IMR-90 (cell line): ENCODE measurements around the gene AKAP6. TPM values are rescaled to one million over a fixed set of nuclear protein-coding genes. Genes with fewer than 3 reads are reported as not detected.
A peak's percentile ranks its signal among the peaks of the same experiment; 100 is the strongest.

ENCODE experiments used
- ATAC-seq: fragments of 200-7000 bp; cut with Tn5 transposase; 2 replicates; pipeline ENCODE4 v1.9.1; 2020; ENCODE audit warnings: low read depth, mild to moderate bottlenecking, moderate library complexity
- BruUV-seq: library from RNA; stranded (reverse); fragments of 400-500 nt; replicated peaks from 2 replicates; lab custom pipeline; 2021; lab: Mats Ljungman, UMichigan
- CTCF ChIA-PET: fragments of 300-600 bp; formaldehyde crosslinking; extraction: SDS; loops from one replicate; lab custom pipeline; 2021; ENCODE audit warnings: antibody characterized with exemption; lab: Yijun Ruan, JAX
- POLR2A ChIA-PET: fragments of 300-600 bp; sonication (Branson Sonifier 250); formaldehyde crosslinking; loops from one replicate; lab custom pipeline; 2022; ENCODE audit warnings: antibody characterized with exemption; ENCODE audit not compliant: unreplicated experiment; lab: Charles Lee
- DNase-seq: peaks from one replicate; pipeline ENCODE4 v3.0.0; 2013
- H2AFZ ChIP-seq: replicated peaks from 2 replicates; pipeline ENCODE3; 2013; ENCODE audit warnings: low read length, mild to moderate bottlenecking; ENCODE audit not compliant: poor library complexity
- H2AK5ac ChIP-seq: 2 replicates; pipeline ENCODE4 v1.6.1; 2013; ENCODE audit warnings: low read depth, low read length, inconsistent platforms
- H2AK9ac ChIP-seq: replicated peaks from 2 replicates; pipeline ENCODE3; 2013; ENCODE audit warnings: mild to moderate bottlenecking, low read depth, low read length, moderate library complexity; ENCODE audit not compliant: poor library complexity
- H2BK120ac ChIP-seq: 2 replicates; pipeline ENCODE4 v1.6.1; 2013; ENCODE audit warnings: low read depth, low read length, inconsistent platforms
- H2BK15ac ChIP-seq: 3 replicates; pipeline ENCODE4 v1.6.1; 2013; ENCODE audit warnings: low read depth, low read length, inconsistent platforms
- H2BK20ac ChIP-seq: 2 replicates; pipeline ENCODE4 v1.6.1; 2013; ENCODE audit warnings: low read depth, mild to moderate bottlenecking, inconsistent platforms, low read length, moderate library complexity
- H2BK5ac ChIP-seq: 2 replicates; pipeline ENCODE4 v1.6.1; 2013; ENCODE audit warnings: mild to moderate bottlenecking, low read depth, low read length, inconsistent platforms; ENCODE audit not compliant: poor library complexity, severe bottlenecking
- H3K14ac ChIP-seq: replicated peaks from 2 replicates; pipeline ENCODE4 v1.6.1; 2013; ENCODE audit warnings: low read depth, low read length, inconsistent platforms
- H3K18ac ChIP-seq: 2 replicates; pipeline ENCODE4 v1.6.1; 2013; ENCODE audit warnings: low read depth, low read length, control low read depth
- H3K23ac ChIP-seq: 2 replicates; pipeline ENCODE4 v1.6.1; 2013; ENCODE audit warnings: low read depth, low read length, inconsistent platforms
- H3K27ac ChIP-seq: 2 replicates; pipeline ENCODE4 v1.5.1; 2013; ENCODE audit warnings: mild to moderate bottlenecking, control low read depth, low read length; ENCODE audit not compliant: insufficient read depth
- H3K27me3 ChIP-seq: 2 replicates; pipeline ENCODE4 v1.6.1; 2013; ENCODE audit warnings: low read length; ENCODE audit not compliant: control insufficient read depth, insufficient read depth
- H3K36me3 ChIP-seq: 2 replicates; pipeline ENCODE4 v1.6.1; 2013; ENCODE audit warnings: low read length, mixed read lengths; ENCODE audit not compliant: control insufficient read depth, insufficient read depth
- H3K4ac ChIP-seq: 2 replicates; pipeline ENCODE4 v1.6.1; 2013; ENCODE audit warnings: low read depth, low read length, inconsistent platforms
- H3K4me1 ChIP-seq: 2 replicates; pipeline ENCODE4 v1.6.1; 2013; ENCODE audit warnings: low read length, mixed read lengths; ENCODE audit not compliant: control insufficient read depth, insufficient read depth
- H3K4me2 ChIP-seq: 2 replicates; pipeline ENCODE4 v1.6.1; 2013; ENCODE audit warnings: low read depth, mild to moderate bottlenecking, control low read depth, low read length, moderate library complexity
- H3K4me3 ChIP-seq: 2 replicates; pipeline ENCODE4 v1.5.1; 2013; ENCODE audit warnings: low read depth, mild to moderate bottlenecking, control low read depth, low read length, moderate library complexity; ENCODE audit not compliant: insufficient read depth
- H3K56ac ChIP-seq: 2 replicates; pipeline ENCODE4 v1.6.1; 2013; ENCODE audit warnings: low read length, inconsistent platforms; ENCODE audit not compliant: insufficient read depth; ENCODE audit errors: extremely low read depth
- H3K79me1 ChIP-seq, 2 experiments: 2 replicates each; pipeline ENCODE4 v1.6.1; 2013; ENCODE audit warnings: low read length in 2 of 2, inconsistent platforms in 1 of 2, low read depth in 1 of 2
- H3K9ac ChIP-seq: 2 replicates; pipeline ENCODE4 v1.6.1; 2013; ENCODE audit warnings: low read depth, low read length, control low read depth
- H3K9me1 ChIP-seq: 2 replicates; pipeline ENCODE4 v1.6.1; 2013; ENCODE audit warnings: low read length, inconsistent platforms; ENCODE audit not compliant: insufficient read depth
- H3K9me3 ChIP-seq: 2 replicates; pipeline ENCODE4 v1.6.1; 2013; ENCODE audit warnings: low read length; ENCODE audit not compliant: control insufficient read depth, insufficient read depth
- H4K20me1 ChIP-seq: 2 replicates; pipeline ENCODE4 v1.6.1; 2013; ENCODE audit warnings: low read length, inconsistent platforms; ENCODE audit not compliant: insufficient read depth
- H4K5ac ChIP-seq: 2 replicates; pipeline ENCODE4 v1.6.1; 2013; ENCODE audit warnings: mild to moderate bottlenecking, low read depth, low read length, control low read depth
- H4K8ac ChIP-seq, 2 experiments: 2 replicates each; pipeline ENCODE4 v1.6.1; 2013; ENCODE audit warnings: low read depth in 2 of 2, low read length in 2 of 2, control low read depth in 1 of 2, inconsistent platforms in 1 of 2
- H4K91ac ChIP-seq: 2 replicates; pipeline ENCODE4 v1.6.1; 2013; ENCODE audit warnings: low read depth, low read length, inconsistent platforms; ENCODE audit not compliant: insufficient read depth
- CEBPB ChIP-seq: IDR thresholded peaks from 2 replicates; pipeline ENCODE4 v1.6.1; 2012; ENCODE audit warnings: low read depth, low read length, improper control_type of control experiment
- CTCF ChIP-seq: conservative IDR thresholded peaks from 2 replicates; pipeline ENCODE4 v1.5.1; 2012; ENCODE audit warnings: mild to moderate bottlenecking, low read depth, low read length, improper control_type of control experiment
- RAD21 ChIP-seq: IDR thresholded peaks from 2 replicates; pipeline ENCODE4 v1.6.1; 2012; ENCODE audit warnings: low read length, improper control_type of control experiment
- RCOR1 ChIP-seq: IDR thresholded peaks from 2 replicates; pipeline ENCODE4 v1.6.1; 2012; ENCODE audit warnings: mild to moderate bottlenecking, low read length, improper control_type of control experiment; ENCODE audit not compliant: insufficient replicate concordance
- RFX5 ChIP-seq: IDR thresholded peaks from 2 replicates; pipeline ENCODE4 v1.8.0; 2012; ENCODE audit warnings: low read depth, mild to moderate bottlenecking, low read length, moderate library complexity
- SMC3 ChIP-seq: fragments of 150-350 bp; IDR thresholded peaks from 2 replicates; pipeline ENCODE4 v1.6.1; 2016; ENCODE audit warnings: low read depth, mild to moderate bottlenecking, antibody characterized with exemption, low read length, moderate library complexity
- WGBS, 2 experiments: methylation state at CpG; one replicate each; pipeline versions ENCODE4 v1.1.5 to v1.1.7; 2013; ENCODE audit warnings: missing lambda C conversion rate in 2 of 2; ENCODE audit not compliant: insufficient read length in 1 of 2; ENCODE audit errors: extremely low coverage in 2 of 2; 5-methylcytosine and 5-hydroxymethylcytosine counted together
- dilution Hi-C: fragments of 300-500 bp; cut with HindIII; formaldehyde crosslinking; loops from one replicate; pipeline ENCODE4 v1.14.3; 2018; ENCODE audit warnings: low sequenced_read_pairs; ENCODE audit not compliant: unreplicated experiment
- in situ Hi-C: fragments of 300-500 bp; cut with MboI; formaldehyde crosslinking; loops from 3 replicates; pipeline ENCODE4 v1.14.3; 2019; ENCODE audit warnings: low sequenced_read_pairs, inconsistent platforms, mixed read lengths
- intact Hi-C: fragments of 100-400 bp; cut with micrococcal nuclease; formaldehyde crosslinking; loops from 2 replicates; pipeline ENCODE4 v1.10.0; 2022
- polyA plus RNA-seq, 3 experiments: library from polyadenylated mRNA; depleted of rRNA; stranded (reverse); fragments of >200 nt; gene quantifications; 2 replicates each; pipeline ENCODE4 v1.2.3, GENCODE V29; 2012; ENCODE audit warnings: low replicate concordance in 1 of 3
- total RNA-seq: library from RNA; depleted of rRNA; stranded (reverse); fragments of >200 nt; gene quantifications from 2 replicates; pipeline ENCODE4 v1.2.3, GENCODE V29; 2012

The AKAP6 gene
- total and polyA plus RNA-seq, 2 of the 4 experiments (the other 2 are of a cell fraction): 0.22 to 1.6 TPM

GRCh38 chr14:32469388-32470160 lies 140.5 kb downstream of the AKAP6 start:
- peak overlapping the region; percentile 12; the same call in 1 of the 2 replicates for H3K27ac ChIP-seq
- H2BK5ac ChIP-seq: peak overlapping the region; percentile 52
- H3K14ac ChIP-seq: no peak overlapping the region
- H2BK20ac ChIP-seq: peak overlapping the region; percentile 75
- H3K9ac ChIP-seq: peak overlapping the region; percentile 42
- intact Hi-C loops (loop anchor here (1.0 to 10.0 kb wide), 7 partner anchors 44 to 905 kb away; partner anchors contain the start of genes NUBPL, RNU6-7 and RNU6-8), in situ Hi-C loops (loop anchor here (5.0 to 25.0 kb wide), 3 partner anchors 212 to 957 kb away; no protein-coding TSS in a partner anchor), dilution Hi-C loops (no loop called here)
- H3K4ac ChIP-seq: peak overlapping the region; percentile 77; the same call in 1 of the 2 replicates
- no peaks in the 10 kb centered on the region for H3K36me3 ChIP-seq
- POLR2A ChIA-PET: interaction anchor here (0.6 to 0.7 kb wide), 3 partner anchors 43 to 535 kb away, joined by 4 to 6 read pairs (median 5); no protein-coding TSS in a partner anchor
- peak overlapping the region; percentile 70; the same call in 1 of the 2 replicates for H2BK120ac ChIP-seq
- peak overlapping the region; percentile 23; the same call in 2 of the 3 replicates for H2BK15ac ChIP-seq
- H4K20me1 ChIP-seq: no peaks in the 10 kb centered on the region
- H3K4me1 ChIP-seq: peaks cover 20% of the 10 kb centered on the region
- no peak overlapping the region for H4K5ac ChIP-seq
- DNase-seq (peak; percentile 76), ATAC-seq (peak; percentile 55)
- no peaks in the 10 kb centered on the region for H3K9me3 ChIP-seq
- no peak overlapping the region for H3K23ac ChIP-seq
- peak overlapping the region; percentile 84 for H3K4me2 ChIP-seq
- H3K9me1 ChIP-seq: peaks cover 7% of the 10 kb centered on the region
- TF ChIP-seq RAD21 (peak; percentile 78), RFX5 (no peak), RCOR1 (no peak), CTCF (peak; percentile 72), SMC3 (peak; percentile 65), CEBPB (no peak)
- no peak overlapping the region for H3K4me3 ChIP-seq
- peak overlapping the region; percentile 80; the same call in 1 of the 2 replicates for H3K18ac ChIP-seq
- H3K27me3 ChIP-seq: no peaks in the 10 kb centered on the region
- CTCF ChIA-PET: interaction anchor here (0.5 to 1.2 kb wide), 7 partner anchors 38 to 601 kb away, joined by 3 to 6 read pairs (median 4); no protein-coding TSS in a partner anchor
- H4K91ac ChIP-seq: peak overlapping the region; percentile 54
- H2AK5ac ChIP-seq: no peak overlapping the region
- WGBS, 2 experiments: no CpG with 5 or more reads among the region's 5 CpGs
- H2AFZ ChIP-seq: no peak overlapping the region
- no peak overlapping the region for H3K56ac ChIP-seq
- no peak overlapping the region for H2AK9ac ChIP-seq
- H4K8ac ChIP-seq: peak overlapping the region; percentile 51 to 62; a peak in 2 of 4 replicates
- no peaks in the 10 kb centered on the region for H3K79me1 ChIP-seq
- no TSS peak for BruUV-seq
